Tibial nerve (tissue), 4 donors: ENCODE results near the gene POLR1E. TPM values are rescaled to one million over a fixed set of nuclear protein-coding genes. Genes with fewer than 3 reads are reported as not detected.

ENCODE experiments used
- DNase-seq, 2 donors: peaks; one replicate each; pipeline ENCODE4 v3.0.0-alpha.2; 2019; ENCODE audit warnings: low spot score in 2 of 2
- H3K27ac ChIP-seq, 4 donors: fragments of 200-600 bp; sonication (generic) in 3 of 4; one replicate each; pipeline ENCODE4 v1.5.1; 2017 to 2019; ENCODE audit warnings: mild to moderate bottlenecking in 1 of 4
- H3K27me3 ChIP-seq, 2 donors: fragments of 200-600 bp; sonication (generic) in 1 of 2; one replicate each; pipeline versions ENCODE4 v1.5.1 to v1.6.0; 2017 to 2019
- H3K36me3 ChIP-seq, 3 donors: fragments of 200-600 bp; sonication (generic); one replicate each; pipeline ENCODE4 v1.5.1; 2018 to 2019
- H3K4me1 ChIP-seq, 4 donors: fragments of 200-600 bp; sonication (generic) in 3 of 4; one replicate each; pipeline ENCODE4 v1.5.1; 2017 to 2019
- H3K4me3 ChIP-seq, 4 donors: fragments of 200-600 bp; sonication (generic) in 3 of 4; one replicate each; pipeline ENCODE4 v1.5.1; 2017 to 2019; ENCODE audit warnings: mild to moderate bottlenecking in 1 of 4, moderate library complexity in 1 of 4
- H3K9me3 ChIP-seq, 4 donors: fragments of 200-600 bp; sonication (generic) in 3 of 4; one replicate each; pipeline ENCODE4 v1.5.1; 2017 to 2019
- CTCF ChIP-seq, 5 experiments: fragments of 200-600 bp in 3 of 5; fragments of 450-650 bp in 2 of 5; sonication (generic) in 3 of 5; IDR thresholded peaks; one replicate each; pipeline ENCODE4 v1.5.1; 2016 to 2019; ENCODE audit warnings: antibody characterized with exemption in 5 of 5, mild to moderate bottlenecking in 3 of 5, moderate library complexity in 2 of 5
- EP300 ChIP-seq, 2 donors: sonication (generic); formaldehyde crosslinking; IDR thresholded peaks; one replicate each; pipeline ENCODE4 v1.6.1; 2017; ENCODE audit warnings: antibody characterized with exemption in 2 of 2, mild to moderate bottlenecking in 1 of 2
- POLR2A ChIP-seq, 2 donors: fragments of 450-650 bp; IDR thresholded peaks; one replicate each; pipeline ENCODE4 v1.6.1; 2017; ENCODE audit warnings: antibody characterized with exemption in 2 of 2, mild to moderate bottlenecking in 2 of 2, moderate library complexity in 2 of 2
- WGBS, 2 donors: methylation state at CpG; one replicate each; pipeline ENCODE4 v1.1.5; 2018; 5-methylcytosine and 5-hydroxymethylcytosine counted together
- total RNA-seq, 4 donors: library from RNA; depleted of rRNA; stranded (reverse); fragments of >200 nt; gene quantifications; one replicate each; pipeline ENCODE4 v1.1.0, GENCODE V29; 2016

The POLR1E gene
- total RNA-seq, 4 donors from 2014 or later, result 14.1 to 22.1 (median 16.4) TPM

DNA sequence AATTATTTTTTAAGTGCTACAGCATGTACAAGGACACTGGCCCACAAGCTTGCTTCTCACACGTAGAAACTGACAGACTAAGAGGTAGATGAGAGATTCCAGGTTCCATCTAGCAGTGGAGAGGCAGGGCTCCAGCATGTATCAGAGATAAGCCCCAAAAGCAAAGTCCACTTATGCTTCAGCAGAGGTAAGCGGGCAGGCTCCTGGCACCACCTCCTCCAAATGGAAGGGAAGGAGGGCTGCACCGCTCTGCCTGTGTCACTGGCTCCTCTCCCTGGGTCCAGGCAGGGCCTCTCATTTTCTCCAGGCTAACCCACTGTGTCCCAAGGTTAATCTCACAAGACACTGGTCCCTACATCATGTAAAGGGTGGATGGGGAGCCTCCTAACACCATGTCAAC, 47.4 kb upstream of the POLR1E start:
- no peak for DNase-seq
- H3K4me3 ChIP-seq, result no peak overlapping the region
- no peaks in the 10 kb centered on the region for H3K27me3 ChIP-seq
- no peak overlapping the region for H3K27ac ChIP-seq
- peaks cover 0 to 39% (median 13%) of the 10 kb centered on the region in 4 donors for H3K4me1 ChIP-seq
- WGBS, 2 donors, result 92 to 94% methylated on average over 3 of the region's 3 CpGs
- TF ChIP-seq EP300 (IDR thresholded peaks at IDR 0.05) (no peak), CTCF (IDR thresholded peaks at IDR 0.05) (no peak), POLR2A (IDR thresholded peaks at IDR 0.05) (no peak)
- H3K36me3 ChIP-seq, result peaks cover 0 to 81% (median 13%) of the 10 kb centered on the region in 3 donors
- no peaks in the 10 kb centered on the region for H3K9me3 ChIP-seq

DNA sequence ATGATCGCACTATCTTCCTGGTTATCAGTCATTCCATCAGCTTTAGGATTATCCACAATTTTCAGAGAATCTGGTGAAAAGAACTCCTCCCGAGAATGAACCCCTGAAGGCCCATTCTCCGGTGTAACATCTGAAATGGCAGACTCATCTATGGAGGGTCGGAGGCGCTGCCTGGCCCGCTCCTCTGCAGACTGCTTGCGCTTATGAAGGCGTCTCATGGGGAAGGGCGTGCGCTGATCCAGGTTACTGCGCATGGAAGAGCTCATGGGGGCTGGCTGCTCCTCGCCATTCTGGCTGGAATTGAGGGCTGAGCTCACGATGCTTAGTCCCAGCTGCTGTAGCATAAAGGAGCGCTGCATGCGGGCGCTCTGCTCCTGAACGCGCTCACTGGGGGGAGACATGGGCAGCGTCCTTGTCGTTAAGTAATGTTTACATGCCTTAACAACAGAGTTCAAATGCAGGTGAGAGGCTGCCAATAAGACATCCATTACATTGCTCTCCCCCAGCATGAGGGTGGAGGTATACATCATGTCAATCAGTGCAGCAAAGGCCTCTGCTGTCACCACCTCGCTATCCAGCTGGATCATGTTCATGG, 43.9 kb upstream of the POLR1E start:
- no peak for DNase-seq
- Histone ChIP-seq H3K27ac (no peak overlapping the region), H3K4me1 (peaks cover 0 to 23% (median 0%) of the 10 kb centered on the region in 4 donors), H3K27me3 (no peaks in the 10 kb centered on the region), H3K4me3 (no peak overlapping the region), H3K36me3 (peaks cover 0 to 68% (median 13%) of the 10 kb centered on the region in 3 donors), H3K9me3 (no peaks in the 10 kb centered on the region)
- TF ChIP-seq EP300 (IDR thresholded peaks at IDR 0.05), result no peak
- TF ChIP-seq CTCF (IDR thresholded peaks at IDR 0.05), result no peak
- no peak for TF ChIP-seq POLR2A (IDR thresholded peaks at IDR 0.05)
- WGBS, 2 donors, result 95% methylated on average over 21 of the region's 21 CpGs

DNA sequence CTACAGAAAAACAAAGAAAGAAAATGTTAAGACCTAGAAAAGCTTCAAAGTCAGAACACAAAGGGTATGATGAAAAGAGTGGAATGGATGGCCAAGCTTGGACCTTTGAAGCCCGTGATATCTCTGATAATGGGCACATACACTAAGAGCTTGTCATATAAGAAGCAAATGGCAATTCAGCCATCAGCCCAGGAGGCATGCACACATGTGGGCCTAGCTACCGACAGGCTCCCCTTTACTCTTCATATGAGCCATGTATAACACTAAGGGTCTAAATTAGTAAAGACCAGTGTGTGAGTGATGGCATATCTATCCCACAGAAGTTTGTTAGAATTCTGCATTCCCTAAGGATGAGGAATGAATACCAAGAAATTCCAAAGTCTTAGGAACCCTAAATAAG, 43.2 kb upstream of the POLR1E start:
- peaks cover 0 to 24% (median 0%) of the 10 kb centered on the region in 4 donors for H3K4me1 ChIP-seq
- no peak overlapping the region for H3K27ac ChIP-seq
- 74 to 92% methylated on average over 2 of the region's 2 CpGs for WGBS, 2 donors
- H3K9me3 ChIP-seq, result no peaks in the 10 kb centered on the region
- H3K4me3 ChIP-seq, result no peak overlapping the region
- no peak for DNase-seq
- TF ChIP-seq POLR2A (IDR thresholded peaks at IDR 0.05), result no peak
- TF ChIP-seq CTCF (IDR thresholded peaks at IDR 0.05), result no peak
- no peak for TF ChIP-seq EP300 (IDR thresholded peaks at IDR 0.05)
- peaks cover 0 to 61% (median 13%) of the 10 kb centered on the region in 3 donors for H3K36me3 ChIP-seq
- no peaks in the 10 kb centered on the region for H3K27me3 ChIP-seq

GRCh38 chr9:37443566-37443965, 42.2 kb upstream of the POLR1E start:
- peaks cover 0 to 24% (median 0%) of the 10 kb centered on the region in 4 donors for H3K4me1 ChIP-seq
- no peaks in the 10 kb centered on the region for H3K9me3 ChIP-seq
- WGBS, 2 donors, result 94 to 95% methylated on average over 5 of the region's 5 CpGs
- peaks cover 0 to 51% (median 13%) of the 10 kb centered on the region in 3 donors for H3K36me3 ChIP-seq
- TF ChIP-seq POLR2A (IDR thresholded peaks at IDR 0.05) (no peak), CTCF (IDR thresholded peaks at IDR 0.05) (no peak), EP300 (IDR thresholded peaks at IDR 0.05) (no peak)
- H3K27ac ChIP-seq, result no peak overlapping the region
- no peak overlapping the region for H3K4me3 ChIP-seq
- no peak for DNase-seq
- no peaks in the 10 kb centered on the region for H3K27me3 ChIP-seq

- 66 to 79% methylated on average over 2 of the region's 2 CpGs for WGBS, 2 donors
- TF ChIP-seq POLR2A (IDR thresholded peaks at IDR 0.05), result no peak
- TF ChIP-seq CTCF (IDR thresholded peaks at IDR 0.05), result no peak
- TF ChIP-seq EP300 (IDR thresholded peaks at IDR 0.05), result no peak
- DNase-seq, result no peak
- H3K27me3 ChIP-seq, result no peaks in the 10 kb centered on the region
- no peak overlapping the region for H3K4me3 ChIP-seq
- H3K4me1 ChIP-seq, result peaks cover 0 to 21% (median 0%) of the 10 kb centered on the region in 4 donors
- peaks cover 0 to 39% (median 13%) of the 10 kb centered on the region in 3 donors for H3K36me3 ChIP-seq
- no peaks in the 10 kb centered on the region for H3K9me3 ChIP-seq
- no peak overlapping the region for H3K27ac ChIP-seq
Measured at GRCh38 chr9:37444890-37445289, 40.9 kb upstream of the POLR1E start.
